A549 (cell line): Measurements from ENCODE around the gene YDJC. TPM values are rescaled to one million over a fixed set of nuclear protein-coding genes. Genes with fewer than 3 reads are reported as not detected.

Source experiments
- ATAC-seq, 2 experiments: fragments of 200-7000 bp in 1 of 2; fragments of >200 bp in 1 of 2; cut with Nextera tagmentation in 1 of 2; cut with Tn5 transposase in 1 of 2; 3 replicates each; pipeline versions ENCODE4 v1.8.0 to v1.9.1; 2018 to 2020; ENCODE audit warnings: mild to moderate bottlenecking in 1 of 2, moderate library complexity in 1 of 2
- CTCF ChIA-PET: fragments of 300-600 bp; sonication (Branson Sonifier 250); formaldehyde crosslinking; extraction: SDS; loops from one replicate; lab custom pipeline; 2021; ENCODE audit warnings: antibody characterized with exemption, inconsistent platforms; lab: Yijun Ruan, JAX
- POLR2A ChIA-PET: fragments of 350-600 bp; formaldehyde crosslinking; extraction: SDS; loops from one replicate; lab custom pipeline; 2021; ENCODE audit warnings: antibody characterized with exemption, inconsistent platforms; lab: Yijun Ruan, JAX
- DNase-seq, 2 experiments: peaks; one replicate each; pipeline versions ENCODE4 v3.0.0 to v3.0.0-alpha.2; 2011 to 2016; ENCODE audit warnings: low read depth in 1 of 2, low spot score in 1 of 2
- FAIRE-seq: peaks from 2 replicates; lab custom pipeline; 2011; peaks lifted over from hg19 to GRCh38; lab: Jason Lieb, UNC
- H3K27ac ChIP-seq, 2 experiments: fragments of >200 bp; sonication (Bioruptor Twin); formaldehyde crosslinking; 3 replicates each; pipeline ENCODE4 v1.5.1; 2016 to 2017
- H3K4me1 ChIP-seq: fragments of >200 bp; sonication (Bioruptor Twin); formaldehyde crosslinking; 3 replicates; pipeline ENCODE4 v1.6.1; 2016
- H3K4me2 ChIP-seq: fragments of >200 bp; sonication (Bioruptor Twin); formaldehyde crosslinking; 3 replicates; pipeline ENCODE4 v1.6.1; 2016
- H3K4me3 ChIP-seq: fragments of >200 bp; sonication (Bioruptor Twin); formaldehyde crosslinking; 3 replicates; pipeline ENCODE4 v1.5.1; 2016
- H3K9me3 ChIP-seq: fragments of >200 bp; sonication (Bioruptor Twin); formaldehyde crosslinking; 3 replicates; pipeline ENCODE4 v1.6.1; 2016
- CBX2 ChIP-seq: fragments of 200-600 bp; sonication (generic); IDR thresholded peaks from 2 replicates; pipeline ENCODE4 v1.6.1; 2016; ENCODE audit warnings: low read depth, mild to moderate bottlenecking, borderline replicate concordance
- CBX8 ChIP-seq: fragments of 200-600 bp; sonication (generic); IDR thresholded peaks from 2 replicates; pipeline ENCODE4 v1.6.1; 2016
- EHF ChIP-seq: fragments of 250-450 bp; sonication (Bioruptor Pico); IDR thresholded peaks from 2 replicates; pipeline ENCODE4 v1.5.0; 2020; ENCODE audit warnings: mild to moderate bottlenecking
- FOSB ChIP-seq: fragments of 250-450 bp; sonication (Bioruptor Pico); IDR thresholded peaks from 2 replicates; pipeline ENCODE4 v1.5.0; 2020; ENCODE audit warnings: mild to moderate bottlenecking, moderate library complexity
- FOSL2 ChIP-seq, 2 experiments: fragments of 450-650 bp in 1 of 2; fragments of >200 bp in 1 of 2; sonication (Bioruptor Twin) in 1 of 2; formaldehyde crosslinking; IDR thresholded peaks; 2 replicates each; pipeline versions ENCODE4 v1.5.0 to v1.6.1; 2016 to 2020; ENCODE audit warnings: mild to moderate bottlenecking in 1 of 2, moderate library complexity in 1 of 2
- FOXS1 ChIP-seq: fragments of 250-450 bp; sonication (Bioruptor Pico); IDR thresholded peaks from 2 replicates; pipeline ENCODE4 v1.5.0; 2020; ENCODE audit warnings: mild to moderate bottlenecking, moderate library complexity
- HDAC2 ChIP-seq: fragments of 200-600 bp; sonication (generic); IDR thresholded peaks from 2 replicates; pipeline ENCODE4 v1.6.1; 2016
- HES2 ChIP-seq: fragments of >200 bp; sonication (Bioruptor Twin); formaldehyde crosslinking; IDR thresholded peaks from 2 replicates; pipeline ENCODE4 v1.6.1; 2016
- HEYL ChIP-seq: fragments of 250-450 bp; sonication (Bioruptor Pico); IDR thresholded peaks from 2 replicates; pipeline ENCODE4 v1.8.0; 2021; ENCODE audit warnings: mild to moderate bottlenecking, moderate library complexity
- HOXA7 ChIP-seq: fragments of 250-450 bp; sonication (Bioruptor Pico); IDR thresholded peaks from 2 replicates; pipeline ENCODE4 v1.5.0; 2020; ENCODE audit warnings: mild to moderate bottlenecking, moderate library complexity
- JUNB ChIP-seq: fragments of >200 bp; sonication (Bioruptor Twin); formaldehyde crosslinking; IDR thresholded peaks from 2 replicates; pipeline ENCODE4 v1.6.1; 2016
- MAFK ChIP-seq: fragments of 450-650 bp; IDR thresholded peaks from 2 replicates; pipeline ENCODE4 v1.6.1; 2014; ENCODE audit not compliant: partially characterized antibody
- NR3C1 ChIP-seq: fragments of >200 bp; sonication (Bioruptor Twin); formaldehyde crosslinking; IDR thresholded peaks from 3 replicates; pipeline ENCODE4 v1.6.1; 2017
- POLR2A ChIP-seq: IDR thresholded peaks from 2 replicates; pipeline ENCODE4 v1.6.1; 2012; ENCODE audit warnings: mild to moderate bottlenecking, low read length
- RARB ChIP-seq: fragments of 250-450 bp; sonication (Bioruptor Pico); IDR thresholded peaks from 2 replicates; pipeline ENCODE4 v1.8.0; 2021; ENCODE audit warnings: mild to moderate bottlenecking, moderate library complexity
- RNF2 ChIP-seq: fragments of 200-600 bp; sonication (generic); IDR thresholded peaks from 2 replicates; pipeline ENCODE4 v1.6.1; 2016; ENCODE audit warnings: low read depth, mild to moderate bottlenecking, antibody characterized with exemption, moderate library complexity, borderline replicate concordance
- SREBF2 ChIP-seq: fragments of 450-650 bp; IDR thresholded peaks from 2 replicates; pipeline ENCODE4 v1.6.1; 2014; ENCODE audit warnings: mild to moderate bottlenecking, moderate library complexity
- TFCP2L1 ChIP-seq: fragments of 250-450 bp; sonication (Bioruptor Pico); IDR thresholded peaks from 2 replicates; pipeline ENCODE4 v1.5.0; 2021; ENCODE audit warnings: mild to moderate bottlenecking
- TP53 ChIP-seq: fragments of 250-450 bp; sonication (Bioruptor Pico); IDR thresholded peaks from 2 replicates; pipeline ENCODE4 v1.5.0; 2021; ENCODE audit warnings: mild to moderate bottlenecking, moderate library complexity
- ZC3H11A ChIP-seq: fragments of 450-650 bp; IDR thresholded peaks from 2 replicates; pipeline ENCODE4 v1.6.1; 2014; ENCODE audit warnings: antibody characterized with exemption, mild to moderate bottlenecking
- WGBS: methylation state at CpG from one replicate; pipeline ENCODE4 v1.1.6; 2017; ENCODE audit errors: missing lambda C conversion rate; 5-methylcytosine and 5-hydroxymethylcytosine counted together
- polyA plus RNA-seq, 4 experiments: library from polyadenylated mRNA; depleted of rRNA in 3 of 4; stranded (reverse); fragments of >200 nt; fragmentation: RNase III in 1 of 4; extraction: RNeasy Plus Mini Kit Qiagen cat#74134 plus additional on column Dnase treatment in 1 of 4; gene quantifications; 2 replicates in 3 of 4; 3 replicates in 1 of 4; pipeline ENCODE4 v1.2.3, GENCODE V29; 2011 to 2017
- TF ChIP-seq, protein P1 (sequence below): fragments of 250-450 bp; sonication (Bioruptor Pico); IDR thresholded peaks from 2 replicates; pipeline ENCODE4 v1.5.0; 2020; ENCODE audit warnings: low read depth, mild to moderate bottlenecking, moderate library complexity
- TF ChIP-seq, protein P2 (sequence below): IDR thresholded peaks from 2 replicates; pipeline ENCODE4 v1.6.1; 2012; ENCODE audit warnings: low read depth, borderline replicate concordance

Gene YDJC
- polyA plus RNA-seq, 2 of the 4 experiments (the other 2 are of a cell fraction) = 24.8 to 28.3 TPM

GRCh38 chr22:21631025-21631424 is 1.2 kb upstream of the YDJC start:
- WGBS = 81% methylated on average over 3 of the region's 4 CpGs
- H3K4me3 ChIP-seq = no peak overlapping the region
- peaks cover 9% of the 10 kb centered on the region; the same call in 1 of the 3 replicates for H3K4me1 ChIP-seq
- no peaks in the 10 kb centered on the region for H3K9me3 ChIP-seq
- ATAC-seq (no peak), DNase-seq (no peak), FAIRE-seq (no peak)
- H3K4me2 ChIP-seq = no peak overlapping the region
- CTCF ChIA-PET = interaction anchor here (2.8 to 9.7 kb wide), 3 partner anchors 10 to 16 kb away, joined by 13 to 133 read pairs (median 35); partner anchors contain the start of gene SDF2L1
- H3K27ac ChIP-seq = no peak overlapping the region
- no peak for TF ChIP-seq EHF
- no peak for TF ChIP-seq TFCP2L1 (CRISPR knock-in tag)
- no peak for TF ChIP-seq FOSL2 (IDR thresholded peaks at IDR 0.05)
- no peak for TF ChIP-seq FOSL2 (CRISPR knock-in tag; IDR thresholded peaks at IDR 0.05)
- no peak for TF ChIP-seq HES2
- TF ChIP-seq, protein P1, sequence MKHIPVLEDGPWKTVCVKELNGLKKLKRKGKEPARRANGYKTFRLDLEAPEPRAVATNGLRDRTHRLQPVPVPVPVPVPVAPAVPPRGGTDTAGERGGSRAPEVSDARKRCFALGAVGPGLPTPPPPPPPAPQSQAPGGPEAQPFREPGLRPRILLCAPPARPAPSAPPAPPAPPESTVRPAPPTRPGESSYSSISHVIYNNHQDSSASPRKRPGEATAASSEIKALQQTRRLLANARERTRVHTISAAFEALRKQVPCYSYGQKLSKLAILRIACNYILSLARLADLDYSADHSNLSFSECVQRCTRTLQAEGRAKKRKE (CRISPR knock-in tag) = no peak
- TF ChIP-seq ZC3H11A = no peak
- TF ChIP-seq FOSB (CRISPR knock-in tag) = no peak
- no peak for TF ChIP-seq HOXA7 (CRISPR knock-in tag)
- no peak for TF ChIP-seq TP53 (CRISPR knock-in tag)
- no peak for TF ChIP-seq FOXS1 (CRISPR knock-in tag)
- POLR2A ChIA-PET = interaction anchor here (1.7 kb wide), 1 partner anchor 12 kb away, joined by 7 read pairs; the partner anchor contains the start of gene SDF2L1

DNA sequence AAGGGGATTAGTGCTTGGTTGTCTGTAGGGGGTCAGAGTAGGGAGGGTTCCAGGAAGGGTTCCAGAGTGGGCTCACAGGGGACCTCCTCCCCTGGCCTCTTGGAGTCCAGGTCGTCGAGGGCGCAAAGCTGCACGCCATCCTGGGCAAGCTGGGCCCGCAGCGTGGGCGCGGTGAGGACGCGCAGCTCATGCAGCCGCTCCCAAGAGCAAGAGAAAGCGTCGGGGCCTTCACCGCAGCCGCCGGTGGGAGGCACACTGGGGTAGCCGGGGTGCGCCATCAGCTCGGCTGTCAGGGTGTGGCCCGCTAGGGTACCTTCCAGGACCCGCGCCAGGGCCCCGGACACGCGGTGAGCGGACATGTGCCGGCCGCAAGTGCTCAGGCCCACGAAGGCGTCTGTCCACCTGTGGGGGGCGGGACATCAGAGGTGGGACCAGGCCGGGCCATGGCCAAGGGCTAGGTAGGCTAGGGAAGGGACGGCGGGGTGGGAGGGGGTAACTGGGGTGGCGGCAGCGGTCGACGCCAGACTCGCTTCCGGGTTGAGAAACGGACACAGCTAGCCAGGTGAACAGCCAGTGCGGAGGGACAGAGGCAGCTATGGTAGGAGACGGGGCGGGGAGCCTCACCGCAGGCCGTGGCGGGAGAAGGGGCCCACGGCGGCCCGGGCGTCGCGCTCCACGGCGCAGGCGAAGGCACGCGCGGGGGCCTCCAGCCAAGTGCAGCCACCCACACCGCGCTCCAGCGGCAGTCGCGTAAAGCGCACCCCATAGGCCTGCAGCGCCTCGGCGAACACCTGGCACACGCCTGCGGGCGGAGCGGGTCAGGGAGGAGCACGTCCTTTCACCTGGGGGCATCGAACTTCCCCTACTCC is 1.2 kb downstream of the YDJC start:
- no peak for DNase-seq
- Histone ChIP-seq H3K4me2 (peak overlapping the region; percentile 99), H3K4me3 (peak overlapping the region; percentile 98), H3K4me1 (peaks cover 14% of the 10 kb centered on the region; the same call in 1 of the 3 replicates), H3K27ac (peak overlapping the region; percentile 98 to 100), H3K9me3 (no peaks in the 10 kb centered on the region)
- WGBS = 82% methylated on average over 46 of the region's 74 CpGs
- TF ChIP-seq CBX2 = no peak
- peak; percentile 79; the same call in 1 of the 2 replicates for TF ChIP-seq TP53 (CRISPR knock-in tag)
- no peak for TF ChIP-seq CBX8
- ChIA-PET CTCF (interaction anchor here (0.8 to 9.7 kb wide), 15 partner anchors 7 to 52 kb away, joined by 3 to 133 read pairs (median 5); partner anchors contain the start of gene SDF2L1), POLR2A (interaction anchor here (0.5 to 1.1 kb wide), 10 partner anchors 8 to 55 kb away, joined by 3 to 30 read pairs (median 3); partner anchors contain the start of genes PPIL2 and SDF2L1)
- ATAC-seq = peak; percentile 1 to 7; a peak in 4 of 6 replicates
- FAIRE-seq = no peak

GRCh38 chr22:21626735-21627469 is 2.9 kb downstream of the YDJC start:
- no peak for TF ChIP-seq SREBF2
- TF ChIP-seq JUNB = no peak
- TF ChIP-seq NR3C1 = no peak
- no peak for TF ChIP-seq RARB (CRISPR knock-in tag)
- TF ChIP-seq, protein P2, sequence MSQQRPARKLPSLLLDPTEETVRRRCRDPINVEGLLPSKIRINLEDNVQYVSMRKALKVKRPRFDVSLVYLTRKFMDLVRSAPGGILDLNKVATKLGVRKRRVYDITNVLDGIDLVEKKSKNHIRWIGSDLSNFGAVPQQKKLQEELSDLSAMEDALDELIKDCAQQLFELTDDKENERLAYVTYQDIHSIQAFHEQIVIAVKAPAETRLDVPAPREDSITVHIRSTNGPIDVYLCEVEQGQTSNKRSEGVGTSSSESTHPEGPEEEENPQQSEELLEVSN = no peak
- no peak for TF ChIP-seq HDAC2
- TF ChIP-seq, protein P1 (CRISPR knock-in tag) = no peak
- no peak for TF ChIP-seq POLR2A
- no peak for TF ChIP-seq FOSL2 (IDR thresholded peaks at IDR 0.05)
- TF ChIP-seq FOSL2 (CRISPR knock-in tag; IDR thresholded peaks at IDR 0.05) = no peak
- TF ChIP-seq HEYL (CRISPR knock-in tag) = no peak
- no peak for TF ChIP-seq RNF2
- no peak for TF ChIP-seq TP53 (CRISPR knock-in tag)
- TF ChIP-seq MAFK = no peak
- TF ChIP-seq HES2 = no peak
- peaks cover 14% of the 10 kb centered on the region; the same call in 1 of the 3 replicates for H3K4me1 ChIP-seq
- 92% methylated on average over 11 of the region's 11 CpGs for WGBS
- FAIRE-seq (no peak), ATAC-seq (no peak), DNase-seq (no peak)
- no peak overlapping the region for H3K27ac ChIP-seq
- no peak overlapping the region for H3K4me2 ChIP-seq
- CTCF ChIA-PET = interaction anchor here (1.0 to 9.7 kb wide), 3 partner anchors 11 to 20 kb away, joined by 3 to 133 read pairs (median 35); partner anchors contain the start of gene SDF2L1
- H3K9me3 ChIP-seq = no peaks in the 10 kb centered on the region
- no peak overlapping the region for H3K4me3 ChIP-seq
- POLR2A ChIA-PET = interaction anchor here (0.6 to 2.7 kb wide), 2 partner anchors 15 to 31 kb away, joined by 3 to 10 read pairs; partner anchors contain the start of gene SDF2L1
